CMK (cell line): ENCODE results near the gene PRR20D.
"Not testable (repeated sequence)": the region's sequence is repeated elsewhere in the genome, so short reads cannot be mapped to it uniquely, and the experiment has no call there.

ENCODE experiments used
- DNase-seq: peaks from one replicate; pipeline ENCODE4 v3.0.0-alpha.2; 2010; ENCODE audit warnings: low read depth

Gene PRR20D

DNA sequence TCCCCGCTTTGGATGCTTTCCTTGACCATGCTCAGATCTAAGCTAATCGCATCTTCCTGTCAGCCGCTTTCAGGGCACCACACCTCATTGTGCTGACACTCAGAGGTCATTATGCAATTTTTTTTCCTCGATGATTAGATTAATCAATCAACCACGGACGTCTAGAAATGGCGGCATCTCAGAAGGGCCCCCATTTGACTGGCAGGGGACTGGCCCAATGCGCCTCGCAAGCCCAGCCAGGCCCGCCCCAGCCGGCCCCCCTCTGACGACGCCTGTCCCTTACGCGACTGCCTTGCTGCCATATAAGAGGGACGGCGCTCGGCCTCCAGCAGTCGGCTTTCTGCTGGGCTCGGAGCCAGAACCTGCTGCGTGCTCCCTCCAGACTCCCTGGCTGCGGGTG lies at the start of gene PRR20D:
Gene PRR20D, plus strand, starts transcription at position 301 of the 400 bp plus-strand sequence. CDS start 387 bp downstream, outside the sequence.
- not testable (repeated sequence) for DNase-seq

DNA sequence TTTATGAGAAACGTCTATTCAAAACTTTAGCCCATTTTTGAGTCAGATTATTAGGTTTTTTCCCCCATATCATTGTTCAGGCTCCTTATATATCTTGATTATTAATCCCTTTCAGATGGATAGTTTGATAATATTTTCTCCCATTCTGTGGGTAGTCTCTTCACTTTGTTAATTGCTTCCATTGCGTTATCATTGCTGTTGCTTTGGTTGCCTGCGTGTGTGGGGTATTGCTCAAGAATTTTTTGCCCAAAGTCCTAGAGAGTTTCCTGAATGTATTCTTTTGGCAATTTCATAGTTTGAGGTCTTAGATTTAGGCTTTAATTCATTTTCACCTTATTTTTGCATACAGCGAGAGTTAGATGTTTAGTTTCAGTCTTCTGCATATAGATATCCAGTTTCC lies 45.5 kb upstream of the PRR20D start:
- DNase-seq: no peak

DNA sequence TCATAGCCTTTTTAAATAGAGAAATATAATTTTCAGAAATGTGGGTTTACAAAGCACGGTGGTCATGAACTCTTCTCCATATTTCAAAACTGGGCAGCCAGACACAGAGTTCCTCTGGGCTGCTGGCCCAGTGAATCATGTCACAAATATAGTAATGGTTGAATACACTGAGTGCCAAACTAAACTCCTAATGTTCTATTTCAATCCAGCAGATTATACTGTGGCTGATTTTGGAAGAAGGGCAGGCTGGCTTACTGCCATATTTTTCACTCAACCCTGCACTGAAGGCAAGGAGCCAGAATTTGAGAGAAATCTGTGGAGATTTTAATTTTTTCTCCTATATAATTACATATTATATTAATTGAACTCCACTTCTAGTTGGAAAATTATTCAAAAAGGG lies 36.8 kb upstream of the PRR20D start:
- DNase-seq: no peak

DNA sequence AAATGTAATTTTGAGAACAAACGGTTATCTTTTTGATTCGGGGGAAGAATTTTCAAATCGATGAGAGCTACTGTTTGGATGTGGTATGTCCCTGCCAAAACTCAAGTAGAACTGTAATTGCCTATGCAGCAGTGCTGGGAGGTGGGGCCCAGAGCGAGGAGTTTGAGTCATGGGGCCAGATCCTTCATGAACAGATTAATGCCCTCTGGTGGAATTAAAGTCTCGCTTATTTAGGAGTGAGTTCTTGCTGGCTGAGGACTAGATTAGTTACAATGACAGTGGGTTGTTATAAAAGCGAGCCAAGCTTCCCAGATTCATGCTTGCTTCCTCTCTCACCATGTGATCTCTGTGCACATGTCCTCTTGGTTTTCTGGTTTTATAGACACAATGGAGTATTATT lies 31.5 kb upstream of the PRR20D start:
- DNase-seq: no peak

DNA sequence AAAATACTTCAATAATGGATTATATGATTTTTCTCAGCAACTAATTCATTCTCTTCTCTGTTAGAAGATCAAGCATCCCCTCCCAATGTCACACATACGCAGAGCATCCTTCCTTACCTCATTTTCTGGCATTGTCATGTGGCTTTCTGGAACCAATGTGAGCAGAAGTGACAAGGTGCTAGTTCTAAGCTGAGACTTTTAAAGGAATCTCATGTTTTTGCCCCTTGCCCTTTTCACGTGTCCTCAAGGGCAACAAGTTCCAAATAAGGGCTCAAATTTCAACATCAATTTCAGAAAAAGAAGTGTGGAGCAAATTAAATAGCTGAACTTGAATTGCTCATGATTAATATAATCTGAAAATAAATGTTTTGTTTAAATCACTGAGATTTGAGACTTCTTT lies 24.3 kb upstream of the PRR20D start:
- DNase-seq: no peak

DNA sequence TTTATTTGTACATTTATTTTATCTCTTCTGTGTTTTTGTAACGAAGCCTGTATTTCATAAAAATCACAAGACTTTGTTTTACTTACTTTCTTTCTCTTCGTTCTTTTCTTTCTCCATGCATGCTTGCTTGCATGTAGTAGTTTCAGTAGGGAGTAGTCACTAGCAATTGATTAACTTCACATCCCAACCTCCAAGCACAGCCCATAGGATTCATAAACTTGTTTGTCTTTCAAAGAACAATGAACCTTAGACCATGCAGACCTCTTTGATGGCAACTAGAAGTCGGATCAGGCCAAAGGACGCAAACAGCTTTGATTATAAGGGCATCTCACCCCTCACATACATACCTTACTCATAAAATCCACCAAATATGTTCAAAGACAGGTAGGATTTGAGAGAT lies 22.8 kb upstream of the PRR20D start:
- DNase-seq: no peak

DNA sequence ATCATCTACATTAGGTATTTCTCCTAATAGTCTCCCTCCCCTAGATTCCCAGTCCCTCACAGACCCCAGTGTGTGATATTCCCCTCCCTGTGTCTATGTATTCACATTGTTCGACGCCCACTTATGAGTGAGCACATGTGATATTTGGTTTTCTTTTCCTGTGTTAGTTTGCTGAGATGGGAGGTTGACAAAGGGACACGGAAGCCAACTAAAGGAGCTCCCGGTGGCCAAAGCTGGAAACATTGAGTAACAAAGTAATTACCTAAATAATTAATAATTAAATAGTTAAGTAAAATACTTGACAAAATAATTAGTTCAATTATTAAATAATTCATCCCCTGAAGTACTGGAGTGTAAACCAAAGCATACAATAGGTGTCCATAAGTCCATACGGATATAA lies 21.4 kb upstream of the PRR20D start:
- no peak for DNase-seq

DNA sequence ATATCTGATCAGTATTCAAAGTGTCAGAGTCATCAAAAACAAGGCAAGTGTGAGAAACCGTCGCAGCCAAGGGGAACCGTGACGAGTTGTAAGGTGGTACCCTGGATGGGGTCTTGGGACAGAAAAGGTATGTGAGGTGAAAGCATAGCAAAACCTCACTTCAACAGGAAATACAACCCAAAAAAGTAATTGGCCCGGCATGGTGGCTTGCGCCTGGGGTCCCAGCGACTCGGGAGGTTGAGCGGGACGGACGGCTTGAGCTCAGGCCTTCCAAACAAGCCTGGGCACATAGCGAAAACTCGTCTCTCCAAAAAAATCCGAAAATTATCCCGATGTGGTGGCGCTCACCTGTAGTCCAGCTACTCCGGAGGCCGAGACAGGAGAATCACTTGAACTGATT lies 20.7 kb upstream of the PRR20D start:
- DNase-seq: not testable (repeated sequence)

DNA sequence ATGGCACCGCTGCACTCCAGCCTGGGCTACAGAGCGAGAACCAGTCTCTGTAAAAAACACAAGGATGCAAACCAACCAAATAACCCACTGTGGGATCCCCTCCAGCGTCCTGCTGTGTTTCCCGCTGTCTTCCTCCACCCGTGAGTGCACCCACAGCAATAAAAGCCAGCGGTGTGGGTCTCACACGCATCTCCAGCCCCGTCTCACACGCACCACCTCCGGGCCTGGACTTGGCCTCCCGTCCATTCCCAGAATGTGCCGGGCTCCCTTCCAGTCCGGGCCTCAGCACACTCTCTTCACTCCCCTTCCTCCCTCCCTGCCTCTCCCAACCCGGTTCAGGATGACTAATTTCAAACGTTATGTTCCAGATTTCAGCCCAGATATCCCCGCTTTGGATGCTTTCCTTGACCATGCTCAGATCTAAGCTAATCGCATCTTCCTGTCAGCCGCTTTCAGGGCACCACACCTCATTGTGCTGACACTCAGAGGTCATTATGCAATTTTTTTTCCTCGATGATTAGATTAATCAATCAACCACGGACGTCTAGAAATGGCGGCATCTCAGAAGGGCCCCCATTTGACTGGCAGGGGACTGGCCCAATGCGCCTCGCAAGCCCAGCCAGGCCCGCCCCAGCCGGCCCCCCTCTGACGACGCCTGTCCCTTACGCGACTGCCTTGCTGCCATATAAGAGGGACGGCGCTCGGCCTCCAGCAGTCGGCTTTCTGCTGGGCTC lies 20.0 kb upstream of the PRR20D start, which contains the start of gene PRR20A:
Gene PRR20A, plus strand, starts transcription at position 684 of the 734 bp plus-strand sequence. CDS start 387 bp downstream, outside the sequence.
- DNase-seq: not testable (repeated sequence)

DNA sequence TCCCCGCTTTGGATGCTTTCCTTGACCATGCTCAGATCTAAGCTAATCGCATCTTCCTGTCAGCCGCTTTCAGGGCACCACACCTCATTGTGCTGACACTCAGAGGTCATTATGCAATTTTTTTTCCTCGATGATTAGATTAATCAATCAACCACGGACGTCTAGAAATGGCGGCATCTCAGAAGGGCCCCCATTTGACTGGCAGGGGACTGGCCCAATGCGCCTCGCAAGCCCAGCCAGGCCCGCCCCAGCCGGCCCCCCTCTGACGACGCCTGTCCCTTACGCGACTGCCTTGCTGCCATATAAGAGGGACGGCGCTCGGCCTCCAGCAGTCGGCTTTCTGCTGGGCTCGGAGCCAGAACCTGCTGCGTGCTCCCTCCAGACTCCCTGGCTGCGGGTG lies 13.2 kb upstream of the PRR20D start, which contains the start of gene PRR20B:
Gene PRR20B, plus strand, starts transcription at position 301 of the 400 bp plus-strand sequence. CDS start 387 bp downstream, outside the sequence.
- DNase-seq: not testable (repeated sequence)

DNA sequence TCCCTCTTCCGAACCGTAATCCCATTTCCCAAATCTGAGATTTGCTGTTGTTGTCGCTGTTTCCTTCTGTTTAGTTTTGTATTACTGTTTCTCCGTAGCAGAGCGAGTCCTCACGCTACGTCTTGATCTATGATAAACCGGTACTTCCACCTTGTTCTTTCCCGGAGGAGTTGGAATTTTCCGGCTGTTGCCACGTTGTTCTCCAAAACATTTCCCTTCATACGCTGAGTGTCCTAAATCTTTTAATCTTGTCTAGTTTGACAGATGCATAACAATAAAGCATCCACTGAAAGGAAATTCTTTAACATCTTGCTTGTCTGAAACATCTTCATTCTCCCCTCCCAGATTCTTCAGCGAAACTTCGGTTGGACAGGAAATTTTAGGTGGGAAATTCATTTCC lies 12.3 kb upstream of the PRR20D start:
- not testable (repeated sequence) for DNase-seq

DNA sequence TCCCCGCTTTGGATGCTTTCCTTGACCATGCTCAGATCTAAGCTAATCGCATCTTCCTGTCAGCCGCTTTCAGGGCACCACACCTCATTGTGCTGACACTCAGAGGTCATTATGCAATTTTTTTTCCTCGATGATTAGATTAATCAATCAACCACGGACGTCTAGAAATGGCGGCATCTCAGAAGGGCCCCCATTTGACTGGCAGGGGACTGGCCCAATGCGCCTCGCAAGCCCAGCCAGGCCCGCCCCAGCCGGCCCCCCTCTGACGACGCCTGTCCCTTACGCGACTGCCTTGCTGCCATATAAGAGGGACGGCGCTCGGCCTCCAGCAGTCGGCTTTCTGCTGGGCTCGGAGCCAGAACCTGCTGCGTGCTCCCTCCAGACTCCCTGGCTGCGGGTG lies 6.7 kb upstream of the PRR20D start, which contains the start of gene PRR20C:
Gene PRR20C, plus strand, starts transcription at position 301 of the 400 bp plus-strand sequence. CDS start 387 bp downstream, outside the sequence.
- DNase-seq: not testable (repeated sequence)

DNA sequence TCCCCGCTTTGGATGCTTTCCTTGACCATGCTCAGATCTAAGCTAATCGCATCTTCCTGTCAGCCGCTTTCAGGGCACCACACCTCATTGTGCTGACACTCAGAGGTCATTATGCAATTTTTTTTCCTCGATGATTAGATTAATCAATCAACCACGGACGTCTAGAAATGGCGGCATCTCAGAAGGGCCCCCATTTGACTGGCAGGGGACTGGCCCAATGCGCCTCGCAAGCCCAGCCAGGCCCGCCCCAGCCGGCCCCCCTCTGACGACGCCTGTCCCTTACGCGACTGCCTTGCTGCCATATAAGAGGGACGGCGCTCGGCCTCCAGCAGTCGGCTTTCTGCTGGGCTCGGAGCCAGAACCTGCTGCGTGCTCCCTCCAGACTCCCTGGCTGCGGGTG lies 6.5 kb downstream of the PRR20D start, which contains the start of gene PRR20E:
Gene PRR20E, plus strand, starts transcription at position 301 of the 400 bp plus-strand sequence. CDS start 387 bp downstream, outside the sequence.
- not testable (repeated sequence) for DNase-seq

DNA sequence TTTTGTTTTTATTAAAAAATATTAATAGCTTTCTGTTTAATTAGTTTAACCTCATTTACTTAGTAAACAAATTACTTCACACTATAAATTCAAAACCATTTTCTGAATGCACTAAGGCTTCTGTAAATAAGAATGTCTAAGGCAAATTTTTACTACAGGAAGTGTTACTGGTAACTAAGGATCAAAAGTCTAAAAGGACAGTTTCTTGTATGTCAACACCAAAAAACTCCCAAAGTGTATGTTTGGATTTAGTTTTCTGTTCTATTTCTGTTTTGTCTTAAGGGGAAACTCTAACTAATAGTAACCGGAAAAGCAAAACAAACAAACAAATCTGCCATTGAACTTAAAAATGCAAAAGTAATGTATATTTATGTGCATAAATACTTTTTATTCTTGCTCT lies 31.2 kb downstream of the PRR20D start:
- no peak for DNase-seq

DNA sequence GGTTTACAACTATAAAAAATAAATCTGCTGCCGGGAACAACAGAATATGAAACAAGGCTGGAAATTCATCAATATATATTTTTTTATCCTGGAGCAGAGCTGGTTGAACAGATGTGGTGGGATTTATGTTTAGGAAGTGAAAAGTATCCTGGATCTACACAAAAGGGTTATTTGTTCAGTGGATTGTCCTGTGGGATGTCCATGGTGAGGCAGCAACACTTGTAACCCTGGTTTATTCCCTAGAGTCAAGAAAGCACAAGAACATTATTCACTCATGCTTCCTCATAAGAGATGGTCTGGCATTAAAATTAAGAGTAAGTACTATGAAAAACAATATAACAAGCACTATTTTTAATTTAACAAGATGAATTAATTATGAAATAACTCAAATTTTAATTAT lies 52.6 kb downstream of the PRR20D start:
- no peak for DNase-seq
